ENCODE measurements around the gene SCFD2.

SCFD2 gene

GRCh38 chr4:52824270-52824602, 541.6 kb downstream of the SCFD2 start:
- DNase-seq (ENCODE audit: low read depth): no peak

- DNase-seq (ENCODE audit: low read depth): no peak
Measured at GRCh38 chr4:52823702-52824092, 542.2 kb downstream of the SCFD2 start.

Data from T follicular helper cell (primary cell).